ENCODE results near the gene RBM33.
"Not testable (repeated sequence)": the region's sequence is repeated elsewhere in the genome, so short reads cannot be mapped to it uniquely, and the experiment has no call there.

The RBM33 gene

GRCh38 chr7:155611808-155612447 is 32.5 kb upstream of the RBM33 start:
- H3K36me3 ChIP-seq (ENCODE audit: control insufficient read depth, insufficient read depth, low read length, severe bottlenecking) = no peaks in the 10 kb centered on the region
- peaks cover 9% of the 10 kb centered on the region for H3K27me3 ChIP-seq (replicated peaks; ENCODE audit: control insufficient read depth, insufficient read depth, low read length)
- no peak for DNase-seq (ENCODE audit: low read depth)
- no peaks in the 10 kb centered on the region for H3K4me1 ChIP-seq (ENCODE audit: control insufficient read depth, insufficient read depth, low read length)
- H3K4me3 ChIP-seq (ENCODE audit: low read length) = no peak overlapping the region
- H3K9ac ChIP-seq (ENCODE audit: low read length) = no peak overlapping the region
- H3K9me3 ChIP-seq (ENCODE audit: control insufficient read depth, low read length) = no peaks in the 10 kb centered on the region

- no peaks in the 10 kb centered on the region for H3K4me1 ChIP-seq (ENCODE audit: control insufficient read depth, insufficient read depth, low read length)
Observed at GRCh38 chr7:155612658-155613057, 31.8 kb upstream of the RBM33 start.

GRCh38 chr7:155615085-155615484 is 29.4 kb upstream of the RBM33 start:
- H3K27me3 ChIP-seq (replicated peaks; ENCODE audit: control insufficient read depth, insufficient read depth, low read length); H3K4me1 ChIP-seq (ENCODE audit: control insufficient read depth, insufficient read depth, low read length); H3K36me3 ChIP-seq (ENCODE audit: control insufficient read depth, insufficient read depth, low read length, severe bottlenecking); H3K4me3 ChIP-seq (ENCODE audit: low read length); DNase-seq (ENCODE audit: low read depth); H3K9me3 ChIP-seq (ENCODE audit: control insufficient read depth, low read length); H3K9ac ChIP-seq (ENCODE audit: low read length): not testable (repeated sequence)

More at GRCh38 chr7:155612658-155613057, 31.8 kb upstream of the RBM33 start:
- H3K27me3 ChIP-seq (replicated peaks; ENCODE audit: control insufficient read depth, insufficient read depth, low read length) = peaks cover 9% of the 10 kb centered on the region
- no peaks in the 10 kb centered on the region for H3K36me3 ChIP-seq (ENCODE audit: control insufficient read depth, insufficient read depth, low read length, severe bottlenecking)
- H3K4me3 ChIP-seq (ENCODE audit: low read length) = no peak overlapping the region
- no peak for DNase-seq (ENCODE audit: low read depth)
- H3K9ac ChIP-seq (ENCODE audit: low read length) = no peak overlapping the region
- no peaks in the 10 kb centered on the region for H3K9me3 ChIP-seq (ENCODE audit: control insufficient read depth, low read length)

- Histone ChIP-seq H3K4me1 (ENCODE audit: control insufficient read depth, insufficient read depth, low read length) (no peaks in the 10 kb centered on the region), H3K9me3 (ENCODE audit: control insufficient read depth, low read length) (no peaks in the 10 kb centered on the region), H3K27me3 (replicated peaks; ENCODE audit: control insufficient read depth, insufficient read depth, low read length) (no peaks in the 10 kb centered on the region), H3K9ac (ENCODE audit: low read length) (no peak overlapping the region), H3K4me3 (ENCODE audit: low read length) (no peak overlapping the region), H3K36me3 (ENCODE audit: control insufficient read depth, insufficient read depth, low read length, severe bottlenecking) (no peaks in the 10 kb centered on the region)
- DNase-seq (ENCODE audit: low read depth) = no peak
Observed at GRCh38 chr7:155618708-155619633, 25.5 kb upstream of the RBM33 start.

- H3K9me3 ChIP-seq (ENCODE audit: control insufficient read depth, low read length) = no peaks in the 10 kb centered on the region
- H3K27me3 ChIP-seq (replicated peaks; ENCODE audit: control insufficient read depth, insufficient read depth, low read length) = no peaks in the 10 kb centered on the region
- H3K36me3 ChIP-seq (ENCODE audit: control insufficient read depth, insufficient read depth, low read length, severe bottlenecking) = no peaks in the 10 kb centered on the region
- no peak overlapping the region for H3K4me3 ChIP-seq (ENCODE audit: low read length)
- no peak for DNase-seq (ENCODE audit: low read depth)
- no peak overlapping the region for H3K9ac ChIP-seq (ENCODE audit: low read length)
- H3K4me1 ChIP-seq (ENCODE audit: control insufficient read depth, insufficient read depth, low read length) = no peaks in the 10 kb centered on the region
Observed at GRCh38 chr7:155619634-155620271, 24.7 kb upstream of the RBM33 start.

- DNase-seq (ENCODE audit: low read depth) = no peak
- no peaks in the 10 kb centered on the region for H3K4me1 ChIP-seq (ENCODE audit: control insufficient read depth, insufficient read depth, low read length)
Observed at GRCh38 chr7:155620497-155620896, 24.0 kb upstream of the RBM33 start.

GRCh38 chr7:155621418-155621980 is 23.0 kb upstream of the RBM33 start:
- Histone ChIP-seq H3K27me3 (replicated peaks; ENCODE audit: control insufficient read depth, insufficient read depth, low read length) (no peaks in the 10 kb centered on the region), H3K9ac (ENCODE audit: low read length) (no peak overlapping the region), H3K4me3 (ENCODE audit: low read length) (no peak overlapping the region), H3K4me1 (ENCODE audit: control insufficient read depth, insufficient read depth, low read length) (no peaks in the 10 kb centered on the region), H3K9me3 (ENCODE audit: control insufficient read depth, low read length) (no peaks in the 10 kb centered on the region), H3K36me3 (ENCODE audit: control insufficient read depth, insufficient read depth, low read length, severe bottlenecking) (no peaks in the 10 kb centered on the region)
- DNase-seq (ENCODE audit: low read depth) = no peak

More at GRCh38 chr7:155620497-155620896, 24.0 kb upstream of the RBM33 start:
- H3K9ac ChIP-seq (ENCODE audit: low read length) = no peak overlapping the region
- H3K9me3 ChIP-seq (ENCODE audit: control insufficient read depth, low read length) = no peaks in the 10 kb centered on the region
- no peaks in the 10 kb centered on the region for H3K36me3 ChIP-seq (ENCODE audit: control insufficient read depth, insufficient read depth, low read length, severe bottlenecking)
- H3K27me3 ChIP-seq (replicated peaks; ENCODE audit: control insufficient read depth, insufficient read depth, low read length) = no peaks in the 10 kb centered on the region
- no peak overlapping the region for H3K4me3 ChIP-seq (ENCODE audit: low read length)

- H3K4me1 ChIP-seq (ENCODE audit: control insufficient read depth, insufficient read depth, low read length) = no peaks in the 10 kb centered on the region
- H3K36me3 ChIP-seq (ENCODE audit: control insufficient read depth, insufficient read depth, low read length, severe bottlenecking) = no peaks in the 10 kb centered on the region
- H3K4me3 ChIP-seq (ENCODE audit: low read length) = no peak overlapping the region
- H3K9ac ChIP-seq (ENCODE audit: low read length) = no peak overlapping the region
- no peaks in the 10 kb centered on the region for H3K27me3 ChIP-seq (replicated peaks; ENCODE audit: control insufficient read depth, insufficient read depth, low read length)
- DNase-seq (ENCODE audit: low read depth) = no peak
- peaks cover 11% of the 10 kb centered on the region for H3K9me3 ChIP-seq (ENCODE audit: control insufficient read depth, low read length)
Observed at GRCh38 chr7:155624412-155624811, 20.0 kb upstream of the RBM33 start.

- H3K4me1 ChIP-seq (ENCODE audit: control insufficient read depth, insufficient read depth, low read length) = no peaks in the 10 kb centered on the region
- DNase-seq (ENCODE audit: low read depth) = no peak
- H3K9me3 ChIP-seq (ENCODE audit: control insufficient read depth, low read length) = peaks cover 22% of the 10 kb centered on the region
- H3K4me3 ChIP-seq (ENCODE audit: low read length) = no peak overlapping the region
- no peaks in the 10 kb centered on the region for H3K36me3 ChIP-seq (ENCODE audit: control insufficient read depth, insufficient read depth, low read length, severe bottlenecking)
- no peaks in the 10 kb centered on the region for H3K27me3 ChIP-seq (replicated peaks; ENCODE audit: control insufficient read depth, insufficient read depth, low read length)
- no peak overlapping the region for H3K9ac ChIP-seq (ENCODE audit: low read length)
Observed at GRCh38 chr7:155625557-155625956, 18.9 kb upstream of the RBM33 start.

GRCh38 chr7:155629171-155629570 is 15.3 kb upstream of the RBM33 start:
- Histone ChIP-seq H3K36me3 (ENCODE audit: control insufficient read depth, insufficient read depth, low read length, severe bottlenecking) (no peaks in the 10 kb centered on the region), H3K4me3 (ENCODE audit: low read length) (no peak overlapping the region), H3K27me3 (replicated peaks; ENCODE audit: control insufficient read depth, insufficient read depth, low read length) (no peaks in the 10 kb centered on the region), H3K9me3 (ENCODE audit: control insufficient read depth, low read length) (peaks cover 23% of the 10 kb centered on the region), H3K4me1 (ENCODE audit: control insufficient read depth, insufficient read depth, low read length) (no peaks in the 10 kb centered on the region), H3K9ac (ENCODE audit: low read length) (no peak overlapping the region)
- DNase-seq (ENCODE audit: low read depth) = no peak

- no peak for DNase-seq (ENCODE audit: low read depth)
- H3K9ac ChIP-seq (ENCODE audit: low read length) = no peak overlapping the region
- peaks cover 29% of the 10 kb centered on the region for H3K9me3 ChIP-seq (ENCODE audit: control insufficient read depth, low read length)
Observed at GRCh38 chr7:155631155-155631554, 13.3 kb upstream of the RBM33 start.

More at GRCh38 chr7:155631155-155631554, 13.3 kb upstream of the RBM33 start:
- Histone ChIP-seq H3K27me3 (replicated peaks; ENCODE audit: control insufficient read depth, insufficient read depth, low read length) (no peaks in the 10 kb centered on the region), H3K36me3 (ENCODE audit: control insufficient read depth, insufficient read depth, low read length, severe bottlenecking) (no peaks in the 10 kb centered on the region), H3K4me1 (ENCODE audit: control insufficient read depth, insufficient read depth, low read length) (no peaks in the 10 kb centered on the region), H3K4me3 (ENCODE audit: low read length) (no peak overlapping the region)

All from adipocyte (in vitro differentiated cells).